Upper lobe of left lung (tissue), 4 donors: ENCODE results near the gene INPP5D.

Source experiments
- CTCF ChIP-seq, 6 experiments: fragments of 450-650 bp in 4 of 6; fragments of 200-600 bp in 2 of 6; sonication (generic) in 2 of 6; IDR thresholded peaks; one replicate each; pipeline ENCODE4 v1.5.1; 2016 to 2019; ENCODE audit warnings: antibody characterized with exemption in 6 of 6
- EP300 ChIP-seq, 4 donors: sonication (generic); formaldehyde crosslinking; IDR thresholded peaks; one replicate each; pipeline ENCODE4 v1.5.1; 2017; ENCODE audit warnings: antibody characterized with exemption in 4 of 4, control low read depth in 2 of 4
- POLR2A ChIP-seq, 4 donors: fragments of 450-650 bp; IDR thresholded peaks; one replicate each; pipeline ENCODE4 v1.5.1; 2016 to 2017; ENCODE audit warnings: antibody characterized with exemption in 4 of 4, mild to moderate bottlenecking in 2 of 4
- POLR2AphosphoS5 ChIP-seq, 2 donors: sonication (generic); formaldehyde crosslinking; IDR thresholded peaks; one replicate each; pipeline ENCODE4 v1.5.1; 2017; ENCODE audit warnings: antibody characterized with exemption in 2 of 2

GRCh38 chr2:233079473-233079877, 19.3 kb downstream of the INPP5D start:
- TF ChIP-seq POLR2A (IDR thresholded peaks at IDR 0.05), result no peak
- TF ChIP-seq CTCF (IDR thresholded peaks at IDR 0.05), result no peak
- TF ChIP-seq POLR2AphosphoS5 (IDR thresholded peaks at IDR 0.05), result no peak
- no peak for TF ChIP-seq EP300 (IDR thresholded peaks at IDR 0.05)
